HG02938 (cell line): Measurements from ENCODE around the gene PLA2G1B.
A peak's percentile ranks its signal among the peaks of the same experiment; 100 is the strongest.

ENCODE experiments used
- ATAC-seq: cut with Tn5 transposase; IDR thresholded peaks from one replicate; pipeline ENCODE4 v1.9.1; 2021; ENCODE audit warnings: mild to moderate bottlenecking, moderate library complexity; ENCODE audit not compliant: unreplicated experiment

The PLA2G1B gene

GRCh38 chr12:120331390-120331789, 3.8 kb upstream of the PLA2G1B start:
- ATAC-seq, result no peak

DNA sequence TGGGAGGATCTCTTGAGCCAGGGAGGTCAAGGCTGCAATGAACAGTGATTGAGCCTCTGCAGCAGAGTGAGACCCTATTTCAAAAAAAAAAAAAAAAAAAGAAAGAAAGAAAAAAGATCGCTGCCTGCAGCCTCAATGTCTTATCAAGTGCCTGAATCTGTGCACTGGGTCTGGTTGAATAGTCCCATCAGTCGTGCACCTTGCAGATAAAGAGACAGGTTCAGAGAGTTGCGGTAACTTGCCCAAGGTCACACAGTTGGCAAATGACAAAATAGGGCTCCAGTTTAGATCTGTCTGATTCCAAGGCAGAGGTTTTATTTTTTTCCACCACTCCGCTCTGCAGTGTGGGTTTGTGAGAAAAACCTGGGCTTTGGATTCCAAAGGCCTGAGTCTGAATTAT, 649 bp upstream of the PLA2G1B start:
- ATAC-seq, result no peak

- ATAC-seq, result no peak
Measured at GRCh38 chr12:120324841-120325417, 2.6 kb downstream of the PLA2G1B start.

- ATAC-seq, result no peak
Measured at GRCh38 chr12:120323772-120324171, 3.8 kb downstream of the PLA2G1B start.

GRCh38 chr12:120321382-120322202, 6.0 kb downstream of the PLA2G1B start:
- ATAC-seq, result no peak

DNA sequence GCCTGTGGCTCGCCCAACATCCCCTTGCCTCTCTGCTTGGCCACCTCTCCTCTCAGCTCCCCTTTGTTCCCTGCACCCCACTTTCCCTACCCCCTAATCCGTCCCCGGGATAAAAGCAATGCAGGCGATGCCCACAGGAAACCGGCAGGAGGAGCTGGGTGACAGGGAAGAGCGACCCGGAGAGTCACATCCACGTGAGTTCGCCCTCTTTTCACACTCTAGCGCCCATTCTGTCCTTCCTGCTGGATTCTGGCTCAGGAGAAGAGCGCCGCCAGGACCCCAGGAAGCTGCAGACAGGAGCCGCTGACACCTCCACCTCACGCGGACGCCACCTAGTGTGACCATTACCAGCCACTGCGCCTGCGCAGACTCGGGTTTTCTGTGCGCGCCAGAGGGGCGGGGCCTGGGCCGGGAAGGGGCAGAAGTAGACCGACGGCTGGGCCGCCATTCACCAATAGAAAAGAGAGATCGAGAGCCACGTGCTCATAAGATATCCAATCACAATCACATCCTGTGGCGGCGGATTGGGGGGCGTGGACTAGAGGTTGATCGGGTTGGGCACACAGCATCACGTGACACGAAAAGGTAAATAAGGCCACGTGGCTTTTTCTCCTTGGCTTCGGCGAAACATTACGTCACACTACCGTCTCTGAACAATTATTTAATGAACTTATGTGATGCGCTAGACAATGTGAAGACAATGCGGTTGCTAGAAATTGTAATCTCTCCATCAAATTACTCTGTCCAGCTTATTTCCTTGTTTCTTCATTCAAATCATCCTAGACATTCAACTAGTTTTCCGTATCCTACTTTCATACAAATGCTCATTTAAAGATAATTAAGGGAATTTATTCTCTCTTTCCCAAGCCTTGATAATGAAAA, 10.1 kb downstream of the PLA2G1B start:
- peak; percentile 100 for ATAC-seq

- ATAC-seq, result no peak
Measured at GRCh38 chr12:120316798-120317223, 10.8 kb downstream of the PLA2G1B start.

- ATAC-seq, result no peak
Measured at GRCh38 chr12:120314220-120314619, 13.4 kb downstream of the PLA2G1B start.

GRCh38 chr12:120301962-120302815, 25.4 kb downstream of the PLA2G1B start, which contains the start of gene SIRT4:
Gene SIRT4 (plus strand): TSS chr12:120302321. CDS start chr12:120303562, 1,241 bp downstream.
- ATAC-seq, result peak; percentile 96

- ATAC-seq, result peak; percentile 48
Measured at GRCh38 chr12:120292661-120293531, 34.7 kb downstream of the PLA2G1B start, which contains the start of gene RNU4-1. Gene RNU4-1 (minus strand): TSS chr12:120293237.

- peak; percentile 9 for ATAC-seq
Measured at GRCh38 chr12:120292411-120292660, 35.2 kb downstream of the PLA2G1B start.

DNA sequence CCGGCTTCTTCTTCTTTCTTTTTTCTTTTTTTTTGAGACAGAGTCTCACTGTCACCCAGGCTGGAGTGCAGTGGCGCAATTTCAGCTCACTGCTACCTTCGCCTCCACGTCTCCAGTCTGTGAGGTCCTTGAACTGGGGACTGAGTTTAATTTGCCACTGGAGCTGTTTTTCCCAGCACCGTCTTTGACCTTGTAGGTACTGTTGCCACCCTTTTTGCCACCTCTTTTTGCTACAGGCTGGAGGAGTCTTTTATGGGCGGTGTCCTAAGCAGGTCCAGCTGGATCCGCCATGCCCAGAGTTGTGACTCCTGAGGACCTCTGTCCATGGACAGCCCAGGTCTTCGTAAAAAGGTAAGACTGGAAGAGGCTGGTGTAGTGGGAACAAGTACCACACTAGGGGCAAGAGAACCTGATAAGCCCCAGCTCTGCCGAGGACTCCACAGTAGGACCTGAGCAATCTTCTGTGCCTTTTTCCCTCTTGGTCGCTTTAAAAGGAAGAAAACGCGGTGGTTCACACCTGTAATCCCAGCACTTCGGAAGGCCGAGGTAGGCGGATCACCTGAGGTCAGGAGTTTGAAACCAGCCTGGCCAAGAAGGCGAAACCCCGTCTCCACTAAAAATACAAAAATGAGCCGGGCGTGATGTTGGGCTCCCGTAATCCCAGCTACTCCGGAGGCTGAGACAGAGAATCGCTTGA, 36.8 kb downstream of the PLA2G1B start:
- ATAC-seq, result no peak

GRCh38 chr12:120287491-120287890, 40.1 kb downstream of the PLA2G1B start:
- ATAC-seq, result no peak

DNA sequence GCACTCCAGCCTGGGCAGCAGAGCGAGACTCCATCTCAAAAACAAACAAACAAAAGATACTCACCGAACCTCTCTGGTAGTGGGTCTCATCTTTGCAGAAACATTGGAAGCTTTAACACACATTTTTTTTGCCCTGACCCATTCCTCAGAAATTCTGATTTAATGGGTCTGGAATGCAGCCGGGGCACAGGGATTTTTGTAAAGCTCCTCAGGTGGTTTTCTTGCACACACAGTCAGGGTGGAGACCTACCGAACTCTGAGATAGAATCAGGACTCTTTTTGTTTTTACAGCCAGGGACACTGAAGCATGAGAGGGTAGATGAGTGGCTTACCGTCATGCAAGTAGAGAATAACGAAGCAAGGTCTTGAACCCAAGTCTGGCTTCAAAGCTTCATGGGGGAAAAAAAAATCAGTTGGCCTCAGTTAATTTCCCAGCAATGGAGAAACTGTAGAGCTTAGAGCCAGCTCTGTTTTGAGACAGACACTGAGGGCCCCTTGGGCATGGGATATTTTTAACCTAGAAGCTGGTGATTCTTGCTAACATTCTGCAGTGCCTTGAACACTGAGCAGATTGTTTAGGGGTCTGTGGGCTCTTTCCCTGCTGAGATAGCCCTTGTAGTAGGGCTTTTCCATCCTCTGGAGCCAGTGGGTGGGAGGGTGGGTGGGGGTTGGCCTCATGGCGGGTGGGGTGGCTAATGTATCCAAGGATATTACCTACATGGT, 40.6 kb downstream of the PLA2G1B start:
- ATAC-seq, result no peak

GRCh38 chr12:120284381-120284780, 43.2 kb downstream of the PLA2G1B start:
- ATAC-seq, result no peak

DNA sequence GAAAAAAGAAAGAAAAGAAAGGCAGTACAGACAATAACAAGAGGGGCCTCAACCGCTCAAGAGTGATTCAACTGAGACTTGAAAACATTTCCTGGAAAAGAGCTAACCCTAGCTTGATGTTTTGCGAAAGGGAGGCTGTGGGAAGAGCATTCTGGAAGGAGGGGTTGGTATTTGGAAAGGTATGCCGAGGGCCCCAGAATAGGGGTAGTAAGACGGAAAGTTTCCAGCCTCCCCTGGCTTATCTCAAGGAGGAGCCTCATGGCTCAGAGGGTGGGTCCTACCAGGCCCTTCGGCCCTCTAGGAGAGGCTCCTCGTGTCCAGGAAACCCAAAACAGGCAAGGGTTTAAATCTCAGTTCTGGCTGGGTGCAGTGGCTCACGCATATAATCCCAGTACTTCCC, 44.3 kb downstream of the PLA2G1B start:
- no peak for ATAC-seq

DNA sequence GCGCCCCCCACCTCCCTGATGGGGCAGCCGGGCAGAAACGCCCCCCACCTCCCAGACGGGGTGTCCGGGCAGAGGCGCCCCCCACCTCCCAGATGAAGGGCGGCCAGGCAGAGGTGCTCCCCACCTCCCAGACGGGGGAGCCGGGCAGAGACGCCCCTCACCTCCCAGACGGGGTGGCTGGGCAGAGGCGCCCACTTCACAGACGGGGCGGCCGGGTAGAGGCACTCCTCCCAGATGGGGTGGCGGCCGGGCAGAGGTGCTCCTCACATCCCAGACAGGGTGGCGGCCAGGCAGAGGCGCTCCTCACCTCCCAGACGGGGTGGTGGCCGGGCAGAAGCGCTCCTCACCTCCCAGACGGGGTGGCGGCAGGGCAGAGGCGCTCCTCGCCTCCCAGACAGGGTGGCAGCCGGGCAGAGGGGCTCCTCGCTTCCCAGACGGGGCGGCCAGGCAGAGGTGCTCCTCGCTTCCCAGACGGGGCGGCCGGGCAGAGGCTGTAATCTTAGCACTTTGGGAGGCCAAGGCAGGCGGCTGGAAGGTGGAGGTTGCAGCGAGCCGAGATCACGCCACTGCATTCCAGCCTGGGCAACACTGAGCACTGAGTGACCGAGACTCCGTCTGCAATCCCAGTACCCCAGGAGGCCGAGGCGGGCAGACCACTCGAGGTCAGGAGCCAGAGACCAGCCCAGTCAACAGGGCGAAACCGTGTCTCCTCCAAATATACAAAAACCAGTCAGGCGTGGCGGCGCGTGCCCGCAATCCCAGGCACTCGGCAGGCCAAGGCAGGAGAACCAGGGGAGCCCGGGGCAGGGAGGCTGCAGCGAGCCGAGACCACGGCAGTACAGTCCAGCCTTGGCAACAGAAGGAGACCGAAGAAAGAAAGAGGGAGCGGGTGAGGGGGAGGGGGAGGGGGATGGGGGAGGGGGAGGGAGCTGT, 49.2 kb downstream of the PLA2G1B start:
- no peak for ATAC-seq
